Measurements from ENCODE around the gene RIGI.
"Not testable (repeated sequence)": the region's sequence is repeated elsewhere in the genome, so short reads cannot be mapped to it uniquely, and the experiment has no call there.

GRCh38 chr9:32524558-32524891 lies 1.5 kb downstream of the RIGI start:
- not testable (repeated sequence) for TF ChIP-seq CTCF, POLR2A, EP300, POLR2AphosphoS5 (IDR thresholded peaks at IDR 0.05)
